Loucy (cell line): ENCODE measurements around the gene MARF1.

ENCODE experiments used
- EZH2phosphoT487 ChIP-seq: fragments of 200-600 bp; IDR thresholded peaks from 2 replicates; pipeline ENCODE4 v1.6.1; 2018; ENCODE audit warnings: antibody characterized with exemption, mild to moderate bottlenecking, moderate library complexity, borderline replicate concordance
- TF ChIP-seq, protein P1 (sequence below): fragments of 200-600 bp; sonication (generic); conservative IDR thresholded peaks from 2 replicates; pipeline ENCODE4 v1.5.1; 2014; ENCODE audit warnings: mild to moderate bottlenecking, antibody characterized with exemption, low read length

DNA sequence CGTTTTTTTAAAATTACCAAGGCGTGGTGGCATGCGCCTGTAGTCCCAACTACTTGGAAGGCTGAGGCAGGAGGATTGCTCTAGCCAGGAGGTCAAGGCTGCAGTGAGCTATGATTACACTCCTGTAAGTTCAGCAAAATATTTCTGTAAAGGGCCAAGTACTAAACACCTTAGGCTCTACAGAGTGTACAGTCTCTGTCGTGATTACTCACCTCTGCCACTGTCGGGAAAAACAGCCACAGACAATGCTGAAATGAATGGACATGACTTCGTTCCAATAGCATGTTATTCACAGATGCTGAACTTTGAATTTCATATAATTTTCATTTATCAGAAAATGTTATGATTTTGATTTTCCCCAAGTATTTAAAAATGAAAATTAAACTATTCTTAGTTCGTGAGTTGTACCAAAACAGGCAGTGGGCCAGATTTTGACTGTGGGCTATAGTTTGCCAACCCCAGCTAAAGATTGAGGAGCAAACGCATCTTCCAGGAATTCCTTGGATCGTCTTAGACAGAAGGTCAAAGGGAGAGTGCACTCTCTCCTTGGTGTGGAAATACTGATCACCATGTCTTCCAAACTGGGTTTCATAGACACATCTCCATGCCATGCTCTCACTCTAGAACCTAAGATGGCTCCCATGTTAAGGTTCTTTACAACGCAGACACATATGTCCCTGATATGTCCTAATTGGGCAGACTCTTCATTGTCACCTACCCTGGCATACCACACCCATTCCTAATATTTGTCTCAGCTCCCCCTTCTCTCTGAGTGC, 89.5 kb downstream of the MARF1 start:
- TF ChIP-seq, protein P1, sequence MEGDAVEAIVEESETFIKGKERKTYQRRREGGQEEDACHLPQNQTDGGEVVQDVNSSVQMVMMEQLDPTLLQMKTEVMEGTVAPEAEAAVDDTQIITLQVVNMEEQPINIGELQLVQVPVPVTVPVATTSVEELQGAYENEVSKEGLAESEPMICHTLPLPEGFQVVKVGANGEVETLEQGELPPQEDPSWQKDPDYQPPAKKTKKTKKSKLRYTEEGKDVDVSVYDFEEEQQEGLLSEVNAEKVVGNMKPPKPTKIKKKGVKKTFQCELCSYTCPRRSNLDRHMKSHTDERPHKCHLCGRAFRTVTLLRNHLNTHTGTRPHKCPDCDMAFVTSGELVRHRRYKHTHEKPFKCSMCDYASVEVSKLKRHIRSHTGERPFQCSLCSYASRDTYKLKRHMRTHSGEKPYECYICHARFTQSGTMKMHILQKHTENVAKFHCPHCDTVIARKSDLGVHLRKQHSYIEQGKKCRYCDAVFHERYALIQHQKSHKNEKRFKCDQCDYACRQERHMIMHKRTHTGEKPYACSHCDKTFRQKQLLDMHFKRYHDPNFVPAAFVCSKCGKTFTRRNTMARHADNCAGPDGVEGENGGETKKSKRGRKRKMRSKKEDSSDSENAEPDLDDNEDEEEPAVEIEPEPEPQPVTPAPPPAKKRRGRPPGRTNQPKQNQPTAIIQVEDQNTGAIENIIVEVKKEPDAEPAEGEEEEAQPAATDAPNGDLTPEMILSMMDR, result no peak
- TF ChIP-seq EZH2phosphoT487, result no peak
